SU-DHL-6 (cell line): ENCODE data around the gene CENPU.

Experiments
- H2AFZ ChIP-seq: fragments of 200-600 bp; sonication (generic); 2 replicates; pipeline ENCODE4 v1.6.1; 2014; ENCODE audit warnings: low read depth, mild to moderate bottlenecking, moderate library complexity, mixed read lengths, antibody characterized with exemption, low read length; ENCODE audit not compliant: severe bottlenecking
- H3F3A ChIP-seq: fragments of 200-600 bp; shearing (Covaris generic); 2 replicates; pipeline ENCODE4 v1.6.0; 2016; ENCODE audit warnings: antibody characterized with exemption, mild to moderate bottlenecking; ENCODE audit not compliant: insufficient read depth
- H3K27ac ChIP-seq: fragments of 200-600 bp; sonication (generic); 2 replicates; pipeline ENCODE4 v1.5.1; 2016; ENCODE audit warnings: low read depth, mild to moderate bottlenecking, low read length, moderate library complexity, mixed read lengths
- H3K27me3 ChIP-seq: fragments of 200-600 bp; sonication (generic), shearing (Covaris generic); 2 replicates; pipeline ENCODE4 v1.6.0; 2014; ENCODE audit warnings: mild to moderate bottlenecking, low read length
- H3K36me3 ChIP-seq: fragments of 200-600 bp; sonication (generic); 2 replicates; pipeline ENCODE4 v1.6.1; 2014; ENCODE audit warnings: mild to moderate bottlenecking, low read length, mixed read lengths
- H3K4me2 ChIP-seq: fragments of 300-600, 200-600 bp; shearing (Covaris generic), sonication (generic); 2 replicates; pipeline ENCODE4 v1.6.0; 2014; ENCODE audit warnings: low read length, low read depth, mild to moderate bottlenecking; ENCODE audit not compliant: poor library complexity, severe bottlenecking
- H3K4me3 ChIP-seq: fragments of 200-600 bp; sonication (generic); 2 replicates; pipeline ENCODE4 v1.5.1; 2014; ENCODE audit warnings: antibody characterized with exemption, low read length, mild to moderate bottlenecking, mixed read lengths; ENCODE audit not compliant: insufficient read depth, poor library complexity, severe bottlenecking
- H3K79me2 ChIP-seq: fragments of 200-600 bp; sonication (generic); 2 replicates; pipeline ENCODE4 v1.6.1; 2014; ENCODE audit warnings: mild to moderate bottlenecking, low read length, moderate library complexity; ENCODE audit not compliant: insufficient read depth
- H3K9ac ChIP-seq: fragments of 200-600 bp; sonication (generic); 2 replicates; pipeline ENCODE4 v1.7.0; 2014; ENCODE audit warnings: mild to moderate bottlenecking, low read length
- H3K9me2 ChIP-seq: fragments of 200-600 bp; sonication (generic); replicated peaks from 2 replicates; pipeline ENCODE4 v1.6.1; 2014; ENCODE audit warnings: low read length; ENCODE audit not compliant: insufficient read depth
- H3K9me3 ChIP-seq: fragments of 200-600 bp; sonication (generic); 2 replicates; pipeline ENCODE4 v1.6.1; 2014; ENCODE audit warnings: low read length, mixed read lengths; ENCODE audit not compliant: insufficient read depth
- H4K20me1 ChIP-seq: fragments of 200-600 bp; sonication (generic); 2 replicates; pipeline ENCODE4 v1.6.1; 2014; ENCODE audit warnings: low read depth, mild to moderate bottlenecking, antibody characterized with exemption, low read length, moderate library complexity, mixed read lengths
- EZH2phosphoT487 ChIP-seq: fragments of 200-600 bp; sonication (generic), shearing (Covaris generic); conservative IDR thresholded peaks from 2 replicates; pipeline ENCODE4 v1.6.1; 2018; ENCODE audit warnings: mild to moderate bottlenecking, antibody characterized with exemption, low read length, moderate library complexity, mixed read lengths
- TF ChIP-seq, protein P1 (sequence below): fragments of 200-600 bp; sonication (generic); IDR thresholded peaks from one replicate; pipeline ENCODE4 v1.5.1; 2017; ENCODE audit warnings: antibody characterized with exemption, mild to moderate bottlenecking, low read length, moderate library complexity; ENCODE audit not compliant: insufficient read depth, poor library complexity, severe bottlenecking

The CENPU gene

DNA sequence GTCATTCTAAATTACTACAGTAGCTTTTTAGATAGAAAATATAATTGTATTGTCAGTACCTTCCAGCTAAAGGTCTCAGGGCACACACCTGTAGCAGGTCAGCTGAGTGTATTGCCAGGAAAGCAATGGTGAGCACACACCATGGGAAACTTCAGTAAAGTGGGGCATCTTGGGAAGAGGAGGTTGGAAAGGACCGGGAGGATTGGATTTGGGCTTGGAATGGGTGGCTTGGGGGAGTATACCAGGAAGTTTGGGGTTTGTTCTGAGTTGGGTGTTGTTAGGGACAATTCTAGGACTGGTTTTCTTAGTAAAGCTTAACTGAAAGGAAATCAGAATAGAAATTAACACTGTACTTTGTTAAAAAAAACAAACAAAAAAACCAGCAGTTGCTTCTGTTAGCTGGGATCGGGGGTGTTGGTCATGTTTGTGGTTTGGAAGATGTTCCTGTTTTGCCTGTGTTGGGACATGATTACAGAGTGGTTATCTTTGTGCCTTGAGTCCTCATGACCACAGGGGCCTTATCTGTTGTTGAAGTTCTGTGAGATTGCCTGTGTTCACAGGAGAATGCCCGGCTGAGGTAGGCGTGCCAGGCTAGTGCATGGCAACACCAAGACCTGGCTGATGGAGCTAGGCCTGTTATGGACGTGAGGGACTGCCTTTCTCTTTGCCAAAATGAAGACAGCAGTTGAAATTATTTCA lies 49.3 kb downstream of the CENPU start:
- Histone ChIP-seq H3F3A (no peaks in the 10 kb centered on the region; the same call in 1 of the 2 replicates), H3K4me3 (no peak overlapping the region), H3K9ac (no peak overlapping the region), H3K9me2 (no peaks in the 10 kb centered on the region), H4K20me1 (no peaks in the 10 kb centered on the region), H3K9me3 (no peaks in the 10 kb centered on the region), H3K4me2 (no peak overlapping the region), H3K27ac (no peak overlapping the region), H2AFZ (no peak overlapping the region), H3K79me2 (no peaks in the 10 kb centered on the region), H3K36me3 (no peaks in the 10 kb centered on the region), H3K27me3 (no peaks in the 10 kb centered on the region)
- TF ChIP-seq, protein P1, sequence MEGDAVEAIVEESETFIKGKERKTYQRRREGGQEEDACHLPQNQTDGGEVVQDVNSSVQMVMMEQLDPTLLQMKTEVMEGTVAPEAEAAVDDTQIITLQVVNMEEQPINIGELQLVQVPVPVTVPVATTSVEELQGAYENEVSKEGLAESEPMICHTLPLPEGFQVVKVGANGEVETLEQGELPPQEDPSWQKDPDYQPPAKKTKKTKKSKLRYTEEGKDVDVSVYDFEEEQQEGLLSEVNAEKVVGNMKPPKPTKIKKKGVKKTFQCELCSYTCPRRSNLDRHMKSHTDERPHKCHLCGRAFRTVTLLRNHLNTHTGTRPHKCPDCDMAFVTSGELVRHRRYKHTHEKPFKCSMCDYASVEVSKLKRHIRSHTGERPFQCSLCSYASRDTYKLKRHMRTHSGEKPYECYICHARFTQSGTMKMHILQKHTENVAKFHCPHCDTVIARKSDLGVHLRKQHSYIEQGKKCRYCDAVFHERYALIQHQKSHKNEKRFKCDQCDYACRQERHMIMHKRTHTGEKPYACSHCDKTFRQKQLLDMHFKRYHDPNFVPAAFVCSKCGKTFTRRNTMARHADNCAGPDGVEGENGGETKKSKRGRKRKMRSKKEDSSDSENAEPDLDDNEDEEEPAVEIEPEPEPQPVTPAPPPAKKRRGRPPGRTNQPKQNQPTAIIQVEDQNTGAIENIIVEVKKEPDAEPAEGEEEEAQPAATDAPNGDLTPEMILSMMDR, result no peak
- no peak for TF ChIP-seq EZH2phosphoT487

DNA sequence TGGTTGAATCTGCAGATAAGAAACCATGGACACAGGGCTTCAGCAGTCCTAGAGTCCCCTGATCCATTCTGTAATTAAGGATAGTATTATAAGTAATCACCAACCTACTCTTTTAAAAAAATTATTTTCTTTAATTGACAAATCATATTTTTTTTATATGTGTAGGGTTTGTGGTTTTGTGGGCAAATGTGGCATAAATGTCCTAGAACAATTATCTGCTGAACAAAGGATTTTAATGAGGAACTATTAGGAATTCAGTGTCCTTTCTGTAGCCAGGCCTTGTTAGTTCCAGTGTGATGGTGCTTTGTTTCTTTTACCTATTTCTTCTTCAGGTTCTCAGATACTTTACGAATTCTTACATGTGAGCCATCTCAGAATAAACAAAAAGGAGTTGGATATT lies 52.0 kb downstream of the CENPU start:
- H3K4me3 ChIP-seq, result no peak overlapping the region

DNA sequence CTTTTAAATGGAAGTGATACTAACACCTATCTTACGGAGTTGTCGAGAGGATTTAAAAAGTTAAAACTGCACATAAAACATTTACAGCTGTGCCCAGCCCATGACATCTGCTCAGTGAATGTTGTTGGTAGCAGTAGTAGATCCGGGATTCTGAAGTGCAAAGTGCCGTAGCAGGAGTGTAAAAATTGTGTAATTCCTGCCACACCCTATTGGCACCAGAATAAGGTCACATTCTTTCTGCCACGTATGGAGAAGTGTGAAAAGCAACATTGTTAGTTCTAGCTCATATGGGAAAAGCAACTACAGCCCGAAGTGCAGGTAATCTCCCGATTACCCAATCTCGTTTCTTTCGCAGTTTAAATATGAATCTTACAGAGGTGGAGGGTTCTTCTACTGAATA lies 53.2 kb downstream of the CENPU start:
- no peaks in the 10 kb centered on the region; the same call in 1 of the 2 replicates for H3K36me3 ChIP-seq
- H3K27me3 ChIP-seq, result no peaks in the 10 kb centered on the region
- no peaks in the 10 kb centered on the region for H3K9me2 ChIP-seq
- no peak overlapping the region for H2AFZ ChIP-seq
- H3K9me3 ChIP-seq, result no peaks in the 10 kb centered on the region
- TF ChIP-seq, protein P1, result no peak
- no peak for TF ChIP-seq EZH2phosphoT487
- no peak overlapping the region for H3K27ac ChIP-seq
- H4K20me1 ChIP-seq, result no peaks in the 10 kb centered on the region
- H3K79me2 ChIP-seq, result no peaks in the 10 kb centered on the region
- no peak overlapping the region for H3K9ac ChIP-seq
- no peak overlapping the region for H3K4me3 ChIP-seq
- H3F3A ChIP-seq, result no peaks in the 10 kb centered on the region; the same call in 1 of the 2 replicates
- H3K4me2 ChIP-seq, result no peak overlapping the region

More for the DNA sequence above, 52.0 kb downstream of the CENPU start:
- H3K9ac ChIP-seq, result no peak overlapping the region
- no peak overlapping the region for H3K4me2 ChIP-seq
- H3K27ac ChIP-seq, result no peak overlapping the region
- no peaks in the 10 kb centered on the region; the same call in 1 of the 2 replicates for H3F3A ChIP-seq
- no peaks in the 10 kb centered on the region for H3K79me2 ChIP-seq
- no peaks in the 10 kb centered on the region for H3K27me3 ChIP-seq
- no peaks in the 10 kb centered on the region for H3K9me2 ChIP-seq
- H3K36me3 ChIP-seq, result no peaks in the 10 kb centered on the region; the same call in 1 of the 2 replicates
- TF ChIP-seq EZH2phosphoT487, result no peak
- TF ChIP-seq, protein P1, result no peak
- H3K9me3 ChIP-seq, result no peaks in the 10 kb centered on the region
- H4K20me1 ChIP-seq, result no peaks in the 10 kb centered on the region
- H2AFZ ChIP-seq, result no peak overlapping the region
